ENCODE results near the gene TMC1. TPM values are rescaled to one million over a fixed set of nuclear protein-coding genes. Genes with fewer than 3 reads are reported as not detected.

Gene TMC1
- total and polyA plus RNA-seq, 8 donors, result 0.33 to 0.73 TPM; not detected in 6

DNA sequence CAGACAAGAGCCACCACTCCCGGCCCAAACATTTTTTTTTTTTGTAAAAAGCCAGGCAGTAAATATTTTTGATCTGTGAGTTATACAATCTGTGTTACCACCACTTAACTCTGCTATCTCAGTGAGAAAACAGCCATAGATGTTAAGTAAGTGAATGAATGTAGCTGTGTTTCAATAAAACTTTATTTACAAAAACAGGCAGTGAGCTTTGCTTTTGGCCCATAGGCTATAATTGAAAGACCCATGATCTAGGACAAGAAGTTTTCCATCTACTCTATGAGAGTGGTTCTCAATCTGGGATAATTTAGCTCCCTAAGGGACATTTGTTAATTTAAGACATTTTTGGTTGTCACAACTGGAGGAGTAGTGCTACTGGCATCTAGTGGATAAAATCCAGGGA lies 91.0 kb downstream of the TMC1 start:
- Histone ChIP-seq H3K36me3 (no peaks in the 10 kb centered on the region), H3K27me3 (no peaks in the 10 kb centered on the region), H3K4me3 (no peak overlapping the region), H3K27ac (no peak overlapping the region), H3K9me3 (no peaks in the 10 kb centered on the region), H3K4me1 (no peaks in the 10 kb centered on the region)
- no peak for DNase-seq
- WGBS, 5 donors, result 83 to 95% (median 88%) methylated on average over 1 of the region's 1 CpG
- intact Hi-C loops (cut with DNase I; ENCODE audit: low total_unique reads), result no loop called here
- TF ChIP-seq POLR2A (IDR thresholded peaks at IDR 0.05) (no peak), POLR2AphosphoS5 (IDR thresholded peaks at IDR 0.05) (no peak), EP300 (IDR thresholded peaks at IDR 0.05) (no peak)
- TF ChIP-seq, protein P1, sequence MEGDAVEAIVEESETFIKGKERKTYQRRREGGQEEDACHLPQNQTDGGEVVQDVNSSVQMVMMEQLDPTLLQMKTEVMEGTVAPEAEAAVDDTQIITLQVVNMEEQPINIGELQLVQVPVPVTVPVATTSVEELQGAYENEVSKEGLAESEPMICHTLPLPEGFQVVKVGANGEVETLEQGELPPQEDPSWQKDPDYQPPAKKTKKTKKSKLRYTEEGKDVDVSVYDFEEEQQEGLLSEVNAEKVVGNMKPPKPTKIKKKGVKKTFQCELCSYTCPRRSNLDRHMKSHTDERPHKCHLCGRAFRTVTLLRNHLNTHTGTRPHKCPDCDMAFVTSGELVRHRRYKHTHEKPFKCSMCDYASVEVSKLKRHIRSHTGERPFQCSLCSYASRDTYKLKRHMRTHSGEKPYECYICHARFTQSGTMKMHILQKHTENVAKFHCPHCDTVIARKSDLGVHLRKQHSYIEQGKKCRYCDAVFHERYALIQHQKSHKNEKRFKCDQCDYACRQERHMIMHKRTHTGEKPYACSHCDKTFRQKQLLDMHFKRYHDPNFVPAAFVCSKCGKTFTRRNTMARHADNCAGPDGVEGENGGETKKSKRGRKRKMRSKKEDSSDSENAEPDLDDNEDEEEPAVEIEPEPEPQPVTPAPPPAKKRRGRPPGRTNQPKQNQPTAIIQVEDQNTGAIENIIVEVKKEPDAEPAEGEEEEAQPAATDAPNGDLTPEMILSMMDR (IDR thresholded peaks at IDR 0.05), result no peak

DNA sequence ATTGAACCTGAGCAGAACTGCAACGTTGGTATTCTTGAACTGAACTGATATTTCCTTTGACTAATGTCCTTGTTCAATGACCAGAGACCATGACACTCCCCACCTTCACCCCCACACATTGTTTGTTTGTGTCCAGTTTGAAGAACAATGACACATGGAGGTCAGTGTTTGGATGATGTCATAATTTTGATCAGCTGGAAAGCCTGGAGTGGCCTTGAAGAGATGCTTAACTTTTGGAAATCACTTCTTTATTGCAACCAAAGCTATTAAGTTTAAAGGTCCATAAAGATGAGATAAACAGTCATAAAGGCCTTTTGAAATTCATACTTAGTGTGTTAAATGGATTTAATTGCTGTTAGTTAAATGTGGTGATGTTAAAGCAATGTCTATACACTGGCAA lies 92.7 kb downstream of the TMC1 start:
- WGBS, 5 donors, result 19 to 66% (median 31%) methylated on average over 1 of the region's 1 CpG
- Histone ChIP-seq H3K4me1 (no peaks in the 10 kb centered on the region), H3K27me3 (no peaks in the 10 kb centered on the region), H3K36me3 (no peaks in the 10 kb centered on the region), H3K27ac (no peak overlapping the region), H3K4me3 (no peak overlapping the region), H3K9me3 (no peaks in the 10 kb centered on the region)
- no peak for TF ChIP-seq POLR2A (IDR thresholded peaks at IDR 0.05)
- TF ChIP-seq EP300 (IDR thresholded peaks at IDR 0.05), result no peak
- TF ChIP-seq, protein P1 (IDR thresholded peaks at IDR 0.05), result no peak
- TF ChIP-seq POLR2AphosphoS5 (IDR thresholded peaks at IDR 0.05), result no peak
- no peak for DNase-seq
- intact Hi-C loops (cut with DNase I; ENCODE audit: low total_unique reads), result no loop called here

GRCh38 chr9:72615931-72616330 lies 94.5 kb downstream of the TMC1 start:
- WGBS, 5 donors, result 85 to 93% (median 91%) methylated on average over 6 of the region's 6 CpGs
- Histone ChIP-seq H3K36me3 (no peaks in the 10 kb centered on the region), H3K9me3 (no peaks in the 10 kb centered on the region), H3K27ac (no peak overlapping the region), H3K27me3 (no peaks in the 10 kb centered on the region), H3K4me1 (no peaks in the 10 kb centered on the region), H3K4me3 (no peak overlapping the region)
- intact Hi-C loops (cut with DNase I; ENCODE audit: low total_unique reads), result no loop called here
- TF ChIP-seq POLR2A (IDR thresholded peaks at IDR 0.05), result no peak
- TF ChIP-seq, protein P1 (IDR thresholded peaks at IDR 0.05), result no peak
- no peak for DNase-seq

DNA sequence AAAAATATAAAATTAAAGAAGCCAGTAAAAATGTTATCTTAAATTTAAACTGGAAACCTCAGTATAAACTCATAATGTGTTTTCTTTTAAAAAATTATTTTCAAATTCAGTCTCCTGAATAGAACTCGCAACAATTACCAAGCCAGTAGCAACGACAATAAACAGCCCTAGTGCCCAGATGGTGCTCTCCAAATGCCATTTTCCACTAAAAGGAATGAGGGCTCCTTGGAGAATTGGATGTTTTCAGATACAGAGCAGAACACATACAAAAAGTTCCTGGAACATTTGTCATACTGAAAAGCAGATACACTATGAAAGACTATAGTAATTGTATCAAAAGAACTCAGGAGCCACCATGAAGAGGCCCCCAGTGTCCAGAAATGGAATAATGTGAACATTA lies 97.4 kb downstream of the TMC1 start:
- H3K36me3 ChIP-seq, result no peaks in the 10 kb centered on the region
- no peaks in the 10 kb centered on the region for H3K9me3 ChIP-seq
- H3K4me1 ChIP-seq, result no peaks in the 10 kb centered on the region
- intact Hi-C loops (cut with DNase I; ENCODE audit: low total_unique reads), result no loop called here
- DNase-seq, result no peak
- 77 to 94% (median 87%) methylated on average over 2 of the region's 2 CpGs for WGBS, 5 donors
- no peak overlapping the region for H3K4me3 ChIP-seq
- no peak overlapping the region for H3K27ac ChIP-seq
- TF ChIP-seq POLR2AphosphoS5 (IDR thresholded peaks at IDR 0.05) (no peak), POLR2A (IDR thresholded peaks at IDR 0.05) (no peak), EP300 (IDR thresholded peaks at IDR 0.05) (no peak)
- TF ChIP-seq, protein P1 (IDR thresholded peaks at IDR 0.05), result no peak
- H3K27me3 ChIP-seq, result no peaks in the 10 kb centered on the region

Data from stomach (tissue), 9 donors.